OCI-LY3 (cell line): ENCODE results near the gene GORASP1.

Experiments
- H2AFZ ChIP-seq: fragments of 200-600, 300-600 bp; shearing (Covaris generic); 2 replicates; pipeline ENCODE4 v1.6.0; 2014; ENCODE audit warnings: antibody characterized with exemption, low read depth, low read length
- H3K27ac ChIP-seq: fragments of 200-600, 300-600 bp; sonication (generic); 2 replicates; pipeline ENCODE4 v1.5.1; 2014; ENCODE audit warnings: mild to moderate bottlenecking, low read length, moderate library complexity, mixed read lengths
- H3K27me3 ChIP-seq: fragments of 200-600, 300-600 bp; sonication (generic); 2 replicates; pipeline ENCODE4 v1.6.1; 2014; ENCODE audit warnings: low read depth, low read length, mixed read lengths
- H3K36me3 ChIP-seq: fragments of 200-600, 300-600 bp; sonication (generic); replicated peaks from 2 replicates; pipeline ENCODE3; 2014; ENCODE audit warnings: low read depth, low read length, mixed read lengths
- H3K4me1 ChIP-seq: fragments of 300-600, 200-600 bp; sonication (generic); 2 replicates; pipeline ENCODE4 v1.6.1; 2014; ENCODE audit warnings: low read length, mixed read lengths
- H3K4me2 ChIP-seq: fragments of 200-600, 300-600 bp; sonication (generic); 2 replicates; pipeline ENCODE4 v1.6.1; 2014; ENCODE audit warnings: low read length, mixed read lengths
- H3K4me3 ChIP-seq: fragments of 300-600, 200-600 bp; sonication (generic); 2 replicates; pipeline ENCODE4 v1.5.1; 2014; ENCODE audit warnings: antibody characterized with exemption, mild to moderate bottlenecking, low read length, moderate library complexity
- H3K79me2 ChIP-seq: fragments of 300-600, 200-600 bp; shearing (Covaris generic); 2 replicates; pipeline ENCODE4 v1.6.1; 2014; ENCODE audit warnings: mild to moderate bottlenecking, low read length, mixed read lengths
- H3K9ac ChIP-seq: fragments of 300-600, 200-600 bp; shearing (Covaris generic); 2 replicates; pipeline ENCODE4 v1.6.0; 2014; ENCODE audit warnings: mild to moderate bottlenecking, low read length, moderate library complexity
- H3K9me3 ChIP-seq: fragments of 200-600, 300-600 bp; shearing (Covaris generic); 2 replicates; pipeline ENCODE4 v1.6.1; 2014; ENCODE audit warnings: low read length, mixed read lengths; ENCODE audit not compliant: insufficient read depth
- H4K20me1 ChIP-seq: fragments of 200-600, 300-600 bp; sonication (generic); 2 replicates; pipeline ENCODE4 v1.6.1; 2016; ENCODE audit warnings: low read length, mixed read lengths; ENCODE audit not compliant: insufficient read depth
- EZH2phosphoT487 ChIP-seq: fragments of 200-600 bp; shearing (Covaris generic); IDR thresholded peaks from 2 replicates; pipeline ENCODE4 v1.6.1; 2018; ENCODE audit warnings: antibody characterized with exemption, mixed run types, low read depth
- TF ChIP-seq, protein P1 (sequence below): fragments of 200-600, 300-600 bp; sonication (generic); IDR thresholded peaks from 2 replicates; pipeline ENCODE4 v1.5.1; 2014; ENCODE audit warnings: antibody characterized with exemption, low read length, low read depth

Gene GORASP1

DNA sequence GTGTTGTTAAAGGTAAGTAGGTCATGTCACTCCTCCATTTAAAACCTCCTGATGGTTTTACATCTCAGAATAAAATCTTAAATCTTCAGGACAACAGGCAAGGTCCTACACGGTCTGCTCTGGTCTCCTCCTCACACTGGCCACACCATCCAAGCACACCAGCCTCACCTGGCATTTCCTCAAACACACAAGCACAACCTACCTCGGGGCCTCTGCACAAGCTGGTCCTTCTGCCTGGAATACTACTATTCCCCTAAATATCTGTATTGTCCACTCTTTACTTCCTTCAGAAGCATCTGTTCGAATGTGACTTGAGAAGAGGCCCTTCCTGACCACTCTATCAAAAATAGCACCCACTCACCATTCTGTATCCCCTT is 1.8 kb downstream of the GORASP1 start:
- Histone ChIP-seq H4K20me1 (peaks cover 4% of the 10 kb centered on the region), H2AFZ (no peak overlapping the region), H3K4me3 (no peak overlapping the region), H3K4me1 (peaks cover 21% of the 10 kb centered on the region), H3K27ac (no peak overlapping the region), H3K79me2 (peaks cover 15% of the 10 kb centered on the region), H3K27me3 (peaks cover 5% of the 10 kb centered on the region; the same call in 1 of the 2 replicates), H3K9me3 (no peaks in the 10 kb centered on the region), H3K9ac (no peak overlapping the region), H3K36me3 (peaks cover 2% of the 10 kb centered on the region), H3K4me2 (no peak overlapping the region)
- TF ChIP-seq, protein P1, sequence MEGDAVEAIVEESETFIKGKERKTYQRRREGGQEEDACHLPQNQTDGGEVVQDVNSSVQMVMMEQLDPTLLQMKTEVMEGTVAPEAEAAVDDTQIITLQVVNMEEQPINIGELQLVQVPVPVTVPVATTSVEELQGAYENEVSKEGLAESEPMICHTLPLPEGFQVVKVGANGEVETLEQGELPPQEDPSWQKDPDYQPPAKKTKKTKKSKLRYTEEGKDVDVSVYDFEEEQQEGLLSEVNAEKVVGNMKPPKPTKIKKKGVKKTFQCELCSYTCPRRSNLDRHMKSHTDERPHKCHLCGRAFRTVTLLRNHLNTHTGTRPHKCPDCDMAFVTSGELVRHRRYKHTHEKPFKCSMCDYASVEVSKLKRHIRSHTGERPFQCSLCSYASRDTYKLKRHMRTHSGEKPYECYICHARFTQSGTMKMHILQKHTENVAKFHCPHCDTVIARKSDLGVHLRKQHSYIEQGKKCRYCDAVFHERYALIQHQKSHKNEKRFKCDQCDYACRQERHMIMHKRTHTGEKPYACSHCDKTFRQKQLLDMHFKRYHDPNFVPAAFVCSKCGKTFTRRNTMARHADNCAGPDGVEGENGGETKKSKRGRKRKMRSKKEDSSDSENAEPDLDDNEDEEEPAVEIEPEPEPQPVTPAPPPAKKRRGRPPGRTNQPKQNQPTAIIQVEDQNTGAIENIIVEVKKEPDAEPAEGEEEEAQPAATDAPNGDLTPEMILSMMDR = no peak
- no peak for TF ChIP-seq EZH2phosphoT487

DNA sequence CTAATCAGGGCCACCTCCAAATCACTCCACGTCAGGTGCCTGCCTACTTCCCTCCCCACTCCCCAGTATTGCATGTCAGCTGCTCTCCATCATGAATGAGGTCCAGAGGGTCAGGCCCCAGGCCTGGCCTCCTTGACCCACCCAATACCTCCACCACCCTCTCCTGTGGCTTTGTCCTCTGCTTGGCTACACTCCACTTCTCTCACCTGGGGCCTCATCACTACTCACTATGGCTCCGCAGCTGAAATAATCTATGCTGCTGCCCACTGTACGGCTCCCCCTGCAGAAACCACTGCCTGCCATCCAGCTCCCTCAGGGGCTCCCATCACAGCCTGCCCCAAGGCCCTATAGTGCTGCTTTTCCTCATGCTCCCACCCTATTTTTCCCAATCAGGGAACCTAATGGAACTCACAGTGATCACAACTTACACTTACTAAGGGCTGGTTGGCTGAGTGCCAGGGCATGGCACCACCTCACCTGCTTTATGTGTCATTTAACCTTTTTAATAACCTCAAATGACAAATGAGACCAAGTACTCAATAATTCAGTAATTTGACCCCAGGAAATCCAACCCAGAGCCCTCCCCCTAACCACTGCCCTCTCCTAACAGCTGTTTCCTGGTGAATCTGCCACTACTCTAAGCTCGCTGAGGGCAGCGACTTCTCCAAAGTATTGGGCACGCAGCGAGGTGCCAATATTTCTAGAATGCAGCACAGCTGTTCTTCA is 2.3 kb downstream of the GORASP1 start:
- Histone ChIP-seq H3K4me3 (no peak overlapping the region), H3K36me3 (peaks cover 6% of the 10 kb centered on the region), H2AFZ (no peak overlapping the region), H3K79me2 (peaks cover 15% of the 10 kb centered on the region), H3K9me3 (no peaks in the 10 kb centered on the region), H3K4me1 (peaks cover 21% of the 10 kb centered on the region), H3K9ac (no peak overlapping the region), H3K27ac (no peak overlapping the region), H3K4me2 (no peak overlapping the region), H3K27me3 (peaks cover 5% of the 10 kb centered on the region; the same call in 1 of the 2 replicates), H4K20me1 (peaks cover 4% of the 10 kb centered on the region)
- TF ChIP-seq, protein P1 = no peak
- TF ChIP-seq EZH2phosphoT487 = no peak

DNA sequence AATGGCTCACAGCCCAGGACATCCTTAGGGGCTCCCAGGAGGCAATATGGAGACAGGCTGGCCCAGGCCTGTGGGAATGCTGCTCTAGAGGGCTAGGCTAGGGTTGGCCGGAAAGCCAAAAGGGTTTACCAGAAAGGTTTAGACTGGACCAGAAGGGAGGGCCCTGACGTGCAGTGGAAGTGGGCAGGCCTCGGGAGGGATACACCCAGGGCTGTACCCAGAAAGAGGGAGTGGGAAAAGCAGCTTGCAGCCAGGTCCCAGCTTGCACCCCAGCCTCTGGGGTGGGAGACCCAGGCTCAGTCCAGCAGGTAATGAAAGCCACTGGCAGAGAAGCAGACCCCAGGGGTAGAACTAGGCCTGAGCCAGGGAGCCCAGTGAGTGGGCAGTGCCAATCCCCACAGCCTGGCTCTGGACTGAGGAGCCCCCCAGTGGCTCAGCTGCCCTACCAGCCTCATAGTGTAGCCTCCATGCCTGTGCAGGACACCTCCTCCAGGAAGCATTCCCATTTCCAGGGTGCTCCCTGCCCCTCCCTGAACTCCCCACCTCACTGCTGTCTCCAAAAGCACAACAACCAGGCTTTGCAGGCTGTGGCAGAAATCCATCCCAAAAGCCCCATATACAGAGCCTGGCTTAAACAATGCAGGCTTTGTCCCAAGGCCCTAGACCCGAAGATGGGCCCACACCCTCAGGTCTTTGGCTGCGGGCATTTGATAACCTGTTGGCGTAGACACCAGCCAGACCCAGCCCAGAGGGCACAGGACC is 3.5 kb downstream of the GORASP1 start:
- Histone ChIP-seq H3K9ac (no peak overlapping the region), H3K4me1 (peaks cover 19% of the 10 kb centered on the region), H3K4me3 (no peak overlapping the region), H3K4me2 (no peak overlapping the region), H3K79me2 (peaks cover 15% of the 10 kb centered on the region), H3K27me3 (peaks cover 5% of the 10 kb centered on the region; the same call in 1 of the 2 replicates), H3K36me3 (peaks cover 14% of the 10 kb centered on the region), H3K27ac (no peak overlapping the region), H3K9me3 (no peaks in the 10 kb centered on the region), H2AFZ (no peak overlapping the region), H4K20me1 (peaks cover 4% of the 10 kb centered on the region)
- TF ChIP-seq, protein P1 = no peak
- no peak for TF ChIP-seq EZH2phosphoT487

DNA sequence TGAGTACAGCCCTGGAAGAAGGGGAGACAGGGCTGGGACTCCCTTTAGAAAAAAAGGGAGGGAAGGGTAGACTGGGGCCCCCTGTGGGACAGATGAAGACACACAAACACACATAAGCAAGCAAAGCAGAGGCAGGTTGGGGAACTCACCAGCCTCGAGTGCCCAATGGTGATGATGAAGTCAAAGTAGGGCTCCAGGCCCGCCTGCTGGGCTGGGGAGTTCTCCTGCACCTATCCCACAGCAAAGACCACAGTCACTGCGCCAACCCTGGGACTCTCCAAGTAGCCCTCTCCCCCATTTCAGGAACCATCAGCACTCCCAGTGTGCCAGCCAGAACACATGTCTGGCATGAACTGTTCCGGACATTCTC is 4.1 kb downstream of the GORASP1 start:
- Histone ChIP-seq H3K27me3 (peaks cover 5% of the 10 kb centered on the region; the same call in 1 of the 2 replicates), H4K20me1 (peaks cover 4% of the 10 kb centered on the region), H3K79me2 (peaks cover 15% of the 10 kb centered on the region), H3K27ac (no peak overlapping the region), H2AFZ (no peak overlapping the region), H3K9ac (no peak overlapping the region), H3K9me3 (no peaks in the 10 kb centered on the region), H3K4me2 (no peak overlapping the region), H3K4me1 (peaks cover 12% of the 10 kb centered on the region), H3K36me3 (peaks cover 19% of the 10 kb centered on the region), H3K4me3 (no peak overlapping the region)
- TF ChIP-seq, protein P1 = peak; percentile 28; the same call in 1 of the 2 replicates
- TF ChIP-seq EZH2phosphoT487 = no peak
